Adrenal gland (tissue), 12 donors: Measurements from ENCODE around the gene PTH1R. TPM values are rescaled to one million over a fixed set of nuclear protein-coding genes. Genes with fewer than 3 reads are reported as not detected.

ENCODE experiments used
- DNase-seq, 7 donors: peaks; one replicate each; pipeline ENCODE4 v3.0.0-alpha.2; 2019 to 2020
- H3K27ac ChIP-seq, 5 donors: fragments of 200-600 bp; sonication (generic) in 4 of 5; 1 replicate in 3 of 5; 2 replicates in 2 of 5; pipeline versions ENCODE4 v1.5.1 to v1.8.0; 2016 to 2020; ENCODE audit warnings: mild to moderate bottlenecking in 1 of 5
- H3K27me3 ChIP-seq: fragments of 200-600 bp; 2 replicates; pipeline ENCODE4 v1.8.0; 2021
- H3K36me3 ChIP-seq, 2 donors: fragments of 200-600 bp; replicated peaks in 1 of 2; 1 replicate in 1 of 2; 2 replicates in 1 of 2; pipeline versions ENCODE4 v1.5.1 to v1.8.0; 2018 to 2022
- H3K4me1 ChIP-seq, 2 donors: fragments of 200-600 bp; replicated peaks in 1 of 2; 1 replicate in 1 of 2; 2 replicates in 1 of 2; pipeline versions ENCODE4 v1.5.1 to v1.8.0; 2018 to 2021
- H3K4me3 ChIP-seq, 4 donors: fragments of 200-600 bp; sonication (generic) in 3 of 4; one replicate each; pipeline ENCODE4 v1.5.1; 2016 to 2018
- H3K9me3 ChIP-seq, 3 donors: fragments of 200-600 bp; sonication (generic) in 1 of 3; replicated peaks in 1 of 3; 1 replicate in 2 of 3; 2 replicates in 1 of 3; pipeline versions ENCODE4 v1.5.1 to v1.8.0; 2016 to 2021
- CTCF ChIP-seq, 6 experiments: fragments of 450-650 bp in 4 of 6; fragments of 200-600 bp in 2 of 6; sonication (generic) in 1 of 6; IDR thresholded peaks; 1 replicate in 5 of 6; 2 replicates in 1 of 6; pipeline versions ENCODE4 v1.5.1 to v1.8.0; 2016 to 2021; ENCODE audit warnings: antibody characterized with exemption in 6 of 6, mild to moderate bottlenecking in 2 of 6, moderate library complexity in 1 of 6
- POLR2A ChIP-seq, 2 donors: fragments of 450-650 bp; IDR thresholded peaks; one replicate each; pipeline ENCODE4 v1.6.1; 2017; ENCODE audit warnings: antibody characterized with exemption in 2 of 2, mild to moderate bottlenecking in 2 of 2, moderate library complexity in 1 of 2
- WGBS, 4 donors: extraction: QIAGEN DNeasy Blood & Tissue Kit in 2 of 4; methylation state at CpG; one replicate each; pipeline versions ENCODE4 v1.1.5 to v1.1.7; 2013 to 2017; 5-methylcytosine and 5-hydroxymethylcytosine counted together
- intact Hi-C, 2 donors: fragments of 100-400 bp; cut with DNase I; formaldehyde crosslinking; loops; one replicate each; pipeline versions ENCODE4 v1.14.1 to v1.15.0; 2022 to 2023
- polyA plus RNA-seq, 3 donors: library from polyadenylated mRNA; stranded (reverse); fragments of 200-250 nt in 2 of 3; fragments of 350-450 nt in 1 of 3; fragmentation: Illumina TruSeq in 1 of 3; extraction: RNeasy Lipid Tissue Mini Kit (QIAGEN cat#74804) in 1 of 3; gene quantifications; one replicate each; pipeline ENCODE4 v1.2.3, GENCODE V29; 2013 to 2014
- total RNA-seq, 9 donors: library from RNA; depleted of rRNA in 4 of 9; stranded (reverse); fragments of >200 nt in 4 of 9; fragments of 120-200 nt in 1 of 9; fragmentation: NEBNext Ultra II Directional in 1 of 9; extraction: Animal tissue kit (Norgen Biotek cat#: 25700) in 1 of 9; gene quantifications; one replicate each; pipeline versions ENCODE4 v1.1.0 to v1.2.4, GENCODE V29; 2013 to 2023
- donor health status: healthy with polysubstance abuse.
- donor health status: Bipolar disorder and iron deficiency.
- donor health status: DM: yes; HTN: yes; CAD: no.
- donor health status: DM: no; HTN: no; CAD: no.
- donor health status: DM: no; HTN: no; CAD: no.
- donor health status: DM: yes; HTN: yes; CAD: no.

PTH1R gene
- total and polyA plus RNA-seq, 12 donors, result 10.0 to 1,399 (median 47.5) TPM

- no peaks in the 10 kb centered on the region for H3K36me3 ChIP-seq
- no peak for DNase-seq
- intact Hi-C loops, result no loop called here
- no peaks in the 10 kb centered on the region for H3K27me3 ChIP-seq
- H3K27ac ChIP-seq, result no peak overlapping the region
- peaks cover 0 to 12% (median 11%) of the 10 kb centered on the region in 3 donors for H3K9me3 ChIP-seq
- H3K4me3 ChIP-seq, result no peak overlapping the region
- no peaks in the 10 kb centered on the region for H3K4me1 ChIP-seq
- TF ChIP-seq CTCF (IDR thresholded peaks at IDR 0.05) (no peak), POLR2A (IDR thresholded peaks at IDR 0.05) (no peak)
- 56 to 69% (median 65%) methylated on average over 2 of the region's 2 CpGs for WGBS, 4 donors
These were observed 39.2 kb upstream of the PTH1R start for GRCh38 chr3:46838301-46838700.

GRCh38 chr3:46840491-46840890 is 37.0 kb upstream of the PTH1R start:
- Histone ChIP-seq H3K4me3 (no peak overlapping the region), H3K27me3 (no peaks in the 10 kb centered on the region), H3K27ac (no peak overlapping the region), H3K9me3 (peaks cover 0 to 12% (median 11%) of the 10 kb centered on the region in 3 donors), H3K4me1 (no peaks in the 10 kb centered on the region), H3K36me3 (no peaks in the 10 kb centered on the region)
- WGBS, 4 donors, result 85 to 92% (median 91%) methylated on average over 1 of the region's 1 CpG
- no peak for TF ChIP-seq POLR2A (IDR thresholded peaks at IDR 0.05)
- TF ChIP-seq CTCF (IDR thresholded peaks at IDR 0.05), result no peak
- no peak for DNase-seq
- intact Hi-C loops, result no loop called here

- DNase-seq, result no peak
- no peaks in the 10 kb centered on the region for H3K36me3 ChIP-seq
- peaks cover 0 to 12% (median 6%) of the 10 kb centered on the region in 3 donors for H3K9me3 ChIP-seq
- no peak overlapping the region for H3K4me3 ChIP-seq
- no peaks in the 10 kb centered on the region for H3K27me3 ChIP-seq
- intact Hi-C loops, result no loop called here
- peaks cover 7 to 9% of the 10 kb centered on the region in 2 donors for H3K4me1 ChIP-seq
- H3K27ac ChIP-seq, result no peak overlapping the region
- TF ChIP-seq CTCF (IDR thresholded peaks at IDR 0.05) (no peak), POLR2A (IDR thresholded peaks at IDR 0.05) (no peak)
- WGBS, 4 donors, result 94 to 98% (median 98%) methylated on average over 3 of the region's 3 CpGs
These were observed 34.0 kb upstream of the PTH1R start for GRCh38 chr3:46843508-46843907.

- no peak for TF ChIP-seq CTCF (IDR thresholded peaks at IDR 0.05)
- TF ChIP-seq POLR2A (IDR thresholded peaks at IDR 0.05), result no peak
- 70 to 93% (median 80%) methylated on average over 3 of the region's 3 CpGs for WGBS, 4 donors
- Histone ChIP-seq H3K27me3 (no peaks in the 10 kb centered on the region), H3K4me1 (peaks cover 7 to 9% of the 10 kb centered on the region in 2 donors), H3K4me3 (no peak overlapping the region), H3K36me3 (no peaks in the 10 kb centered on the region), H3K9me3 (peaks cover 0 to 8% (median 6%) of the 10 kb centered on the region in 3 donors), H3K27ac (no peak overlapping the region)
- no peak for DNase-seq
- intact Hi-C loops, result no loop called here
These were observed 33.1 kb upstream of the PTH1R start for GRCh38 chr3:46844397-46844796.
